HEK293T (cell line): ENCODE data around the gene ZBTB46.

Experiments used
- CTCF ChIA-PET: fragments of 350-600 bp; formaldehyde crosslinking; extraction: SDS; loops from one replicate; lab custom pipeline; 2021; ENCODE audit warnings: antibody characterized with exemption, inconsistent platforms; lab: Yijun Ruan, JAX
- POLR2A ChIA-PET: fragments of 350-600 bp; formaldehyde crosslinking; extraction: SDS; loops from one replicate; lab custom pipeline; 2020; ENCODE audit warnings: antibody characterized with exemption, inconsistent platforms; lab: Yijun Ruan, JAX
- DNase-seq: peaks from one replicate; pipeline ENCODE4 v3.0.0; 2012; ENCODE audit warnings: mixed read lengths; ENCODE audit errors: extremely low spot score
- ARNT ChIP-seq: fragments of 450-650 bp; IDR thresholded peaks from 2 replicates; pipeline ENCODE4 v1.6.1; 2017; ENCODE audit warnings: mild to moderate bottlenecking
- BHLHE40 ChIP-seq: fragments of 450-650 bp; IDR thresholded peaks from 2 replicates; pipeline ENCODE4 v1.6.1; 2016; ENCODE audit warnings: mild to moderate bottlenecking, moderate library complexity, borderline replicate concordance
- CTBP1 ChIP-seq: fragments of 450-650 bp; IDR thresholded peaks from 2 replicates; pipeline ENCODE4 v1.6.1; 2016; ENCODE audit warnings: borderline replicate concordance
- ELF4 ChIP-seq: fragments of 450-650 bp; IDR thresholded peaks from 2 replicates; pipeline ENCODE4 v1.6.1; 2017; ENCODE audit warnings: antibody characterized with exemption
- FOXA1 ChIP-seq: fragments of 450-650 bp; IDR thresholded peaks from 2 replicates; pipeline ENCODE4 v1.6.1; 2016; ENCODE audit warnings: mild to moderate bottlenecking
- FOXK2 ChIP-seq: fragments of 450-650 bp; IDR thresholded peaks from 2 replicates; pipeline ENCODE4 v1.6.1; 2016; ENCODE audit warnings: mild to moderate bottlenecking
- FOXM1 ChIP-seq: fragments of 450-650 bp; IDR thresholded peaks from 2 replicates; pipeline ENCODE4 v1.6.1; 2017; ENCODE audit warnings: mild to moderate bottlenecking, borderline replicate concordance
- HDGF ChIP-seq: fragments of 450-650 bp; IDR thresholded peaks from 2 replicates; pipeline ENCODE4 v1.6.1; 2017; ENCODE audit warnings: antibody characterized with exemption, borderline replicate concordance
- L3MBTL2 ChIP-seq: fragments of 450-650 bp; conservative IDR thresholded peaks from 2 replicates; pipeline ENCODE4 v1.6.1; 2016; ENCODE audit warnings: mild to moderate bottlenecking
- LEF1 ChIP-seq: fragments of 450-650 bp; IDR thresholded peaks from 2 replicates; pipeline ENCODE4 v1.6.1; 2017; ENCODE audit warnings: mild to moderate bottlenecking, borderline replicate concordance
- NFRKB ChIP-seq: fragments of 450-650 bp; IDR thresholded peaks from 2 replicates; pipeline ENCODE4 v1.6.1; 2016; ENCODE audit warnings: mild to moderate bottlenecking, moderate library complexity
- SP1 ChIP-seq: fragments of 450-650 bp; IDR thresholded peaks from 2 replicates; pipeline ENCODE4 v1.6.1; 2017
- SUZ12 ChIP-seq: fragments of 450-650 bp; IDR thresholded peaks from 2 replicates; pipeline ENCODE4 v1.6.1; 2016; ENCODE audit warnings: mild to moderate bottlenecking
- TARDBP ChIP-seq: fragments of 450-650 bp; IDR thresholded peaks from 2 replicates; pipeline ENCODE4 v1.6.1; 2016
- ZNF384 ChIP-seq: fragments of 450-650 bp; IDR thresholded peaks from 2 replicates; pipeline ENCODE4 v1.6.1; 2016
- TF ChIP-seq, protein P1 (sequence below): fragments of 450-650 bp; IDR thresholded peaks from 2 replicates; pipeline ENCODE4 v1.6.1; 2016

The ZBTB46 gene

GRCh38 chr20:63831993-63832686 is 1.1 kb upstream of the ZBTB46 start:
- CTCF ChIA-PET, result no interaction called here
- no peak for DNase-seq
- TF ChIP-seq ZNF384, result no peak
- TF ChIP-seq HDGF, result no peak
- TF ChIP-seq LEF1, result no peak
- no peak for TF ChIP-seq L3MBTL2
- POLR2A ChIA-PET, result no interaction called here

DNA sequence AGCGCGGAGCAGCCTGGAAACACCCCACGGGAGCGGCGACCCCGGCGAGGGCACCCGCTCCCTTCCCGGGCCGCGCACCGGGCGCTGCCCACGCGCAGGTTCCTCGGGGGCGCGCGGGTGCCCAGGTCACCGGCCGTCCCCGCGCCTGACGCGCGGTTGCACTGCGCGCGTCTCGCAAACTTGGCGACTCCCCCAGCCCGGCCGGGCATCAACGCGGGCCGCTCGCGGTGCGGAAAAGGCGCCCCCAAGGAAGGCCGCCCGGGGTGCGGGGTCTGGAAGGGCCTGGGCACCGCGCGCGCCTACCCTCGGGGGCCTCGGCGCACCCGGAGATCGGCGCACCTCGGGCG is 555 bp upstream of the ZBTB46 start:
- TF ChIP-seq ELF4 (no peak), CTBP1 (no peak), SP1 (no peak), LEF1 (no peak), SUZ12 (no peak), L3MBTL2 (no peak), FOXK2 (no peak), FOXM1 (no peak), BHLHE40 (no peak), ARNT (no peak), ZNF384 (no peak), NFRKB (no peak)
- TF ChIP-seq, protein P1, sequence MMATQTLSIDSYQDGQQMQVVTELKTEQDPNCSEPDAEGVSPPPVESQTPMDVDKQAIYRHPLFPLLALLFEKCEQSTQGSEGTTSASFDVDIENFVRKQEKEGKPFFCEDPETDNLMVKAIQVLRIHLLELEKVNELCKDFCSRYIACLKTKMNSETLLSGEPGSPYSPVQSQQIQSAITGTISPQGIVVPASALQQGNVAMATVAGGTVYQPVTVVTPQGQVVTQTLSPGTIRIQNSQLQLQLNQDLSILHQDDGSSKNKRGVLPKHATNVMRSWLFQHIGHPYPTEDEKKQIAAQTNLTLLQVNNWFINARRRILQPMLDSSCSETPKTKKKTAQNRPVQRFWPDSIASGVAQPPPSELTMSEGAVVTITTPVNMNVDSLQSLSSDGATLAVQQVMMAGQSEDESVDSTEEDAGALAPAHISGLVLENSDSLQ, result no peak
- CTCF ChIA-PET, result no interaction called here
- no peak for DNase-seq
- POLR2A ChIA-PET, result no interaction called here

GRCh38 chr20:63829945-63830835 is 874 bp downstream of the ZBTB46 start:
- ChIA-PET CTCF (interaction anchor here (0.7 kb wide), 1 partner anchor 31 kb away, joined by 3 read pairs; no protein-coding TSS in a partner anchor), POLR2A (no interaction called here)
- peak; percentile 51 for DNase-seq
- TF ChIP-seq ZNF384 (no peak), FOXK2 (no peak), TARDBP (no peak)

DNA sequence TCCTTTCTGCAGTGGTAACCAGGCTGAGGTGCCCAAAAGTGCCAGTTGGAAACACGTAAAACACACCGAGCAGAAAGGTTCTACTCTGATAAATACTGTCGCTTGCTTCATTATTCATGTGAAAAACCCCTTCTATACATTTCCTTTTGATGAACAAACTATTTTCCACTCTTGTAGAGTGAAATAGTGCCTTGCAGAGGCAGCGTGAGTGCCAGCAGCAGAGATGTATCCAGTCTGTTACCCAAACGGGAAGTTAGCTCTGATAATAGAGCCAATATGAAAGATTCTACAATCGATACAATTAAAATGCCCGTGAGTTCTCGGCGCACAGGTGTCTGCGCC is 1.5 kb downstream of the ZBTB46 start:
- TF ChIP-seq ELF4 (no peak), L3MBTL2 (no peak), TARDBP (no peak), HDGF (no peak), ZNF384 (no peak), LEF1 (no peak), BHLHE40 (no peak), FOXA1 (no peak), FOXK2 (no peak), CTBP1 (no peak)
- no peak for DNase-seq
- ChIA-PET CTCF (interaction anchor here (0.5 to 0.7 kb wide), 2 partner anchors 31 to 76 kb away, joined by 3 read pairs; no protein-coding TSS in a partner anchor), POLR2A (no interaction called here)

GRCh38 chr20:63828951-63829350 is 2.1 kb downstream of the ZBTB46 start:
- ChIA-PET CTCF (interaction anchor here (0.5 kb wide), 1 partner anchor 76 kb away, joined by 3 read pairs; no protein-coding TSS in a partner anchor), POLR2A (no interaction called here)
- no peak for DNase-seq
- TF ChIP-seq ARNT (no peak), SP1 (no peak), L3MBTL2 (no peak), TARDBP (no peak), FOXK2 (no peak), BHLHE40 (no peak), FOXM1 (no peak), NFRKB (no peak), ELF4 (no peak), HDGF (no peak), FOXA1 (no peak), CTBP1 (no peak)
- TF ChIP-seq, protein P1, result no peak

- TF ChIP-seq, protein P1, result no peak
- TF ChIP-seq L3MBTL2 (no peak), TARDBP (no peak), FOXA1 (no peak), FOXK2 (no peak), ELF4 (no peak), CTBP1 (no peak), NFRKB (no peak), ZNF384 (no peak)
Measured at GRCh38 chr20:63828545-63828944, 2.5 kb downstream of the ZBTB46 start.

More at GRCh38 chr20:63828545-63828944, 2.5 kb downstream of the ZBTB46 start:
- ChIA-PET POLR2A (no interaction called here), CTCF (no interaction called here)
- no peak for DNase-seq
